Heart left ventricle (tissue), 13 donors: ENCODE measurements around the gene CACNA1G.

Experiments used
- CTCF ChIP-seq, 12 donors: fragments of 200-600 bp; sonication (generic) in 4 of 12; IDR thresholded peaks; one replicate each; pipeline versions ENCODE4 v1.5.0 to v1.8.0; 2018 to 2022; ENCODE audit warnings: antibody characterized with exemption in 12 of 12, mild to moderate bottlenecking in 5 of 12
- POLR2A ChIP-seq, 2 donors: fragments of 450-650 bp; IDR thresholded peaks; one replicate each; pipeline ENCODE4 v1.6.1; 2017; ENCODE audit warnings: antibody characterized with exemption in 2 of 2, mild to moderate bottlenecking in 2 of 2, moderate library complexity in 2 of 2
- donor health status: ischemic (EF 13 %, LVEDD 7.1; RV severe dilation, severe dysfunction).
- donor health status: DM: no; HTN: yes; CAD: no.
- donor health status: DM: no; HTN: no; CAD: no.
- donor health status: ischemic (EF 25% LVEDD 6.9; RV normal size, moderate dysfunction).
- donor health status: ischemic (EF 25% LVEDD 5.7; RV mildly dilated, moderate dysfunction).
- donor health status: ischemic (EF 35%, LVEDD 5.7; RV mildly dilated, moderate dysfunction).
- donor health status: nonischemic (EF 11% LVEDD 7.7; RV severe dilation, severe dysfunction).
- donor health status: DM: yes; HTN: yes; CAD: no.
- donor health status: PGD.
- donor health status: ischemic (EF 29% LVEDD 5.4; RV normal size, mild dysfunction).
- donor health status: nonischemic (EF 23%, LVEDD 6.1; RV moderate dilation, normal function).

GRCh38 chr17:50572541-50572940 is 12.0 kb downstream of the CACNA1G start:
- no peak for TF ChIP-seq CTCF (IDR thresholded peaks at IDR 0.05)
- no peak for TF ChIP-seq POLR2A (IDR thresholded peaks at IDR 0.05)
